Uterus (tissue), 4 donors: ENCODE data around the gene STT3B. TPM values are rescaled to one million over a fixed set of nuclear protein-coding genes. Genes with fewer than 3 reads are reported as not detected.

Source experiments
- DNase-seq, 2 donors: peaks; one replicate each; pipeline ENCODE4 v3.0.0-alpha.2; 2019 to 2020
- H3K27ac ChIP-seq, 2 donors: fragments of 200-600 bp; sonication (generic); 1 replicate in 1 of 2; 2 replicates in 1 of 2; pipeline ENCODE4 v1.5.1; 2016 to 2018
- H3K27me3 ChIP-seq, 2 donors: fragments of 200-600 bp; sonication (generic); one replicate each; pipeline ENCODE4 v1.5.1; 2018 to 2019; ENCODE audit warnings: control low read depth in 1 of 2
- H3K36me3 ChIP-seq, 2 donors: fragments of 200-600 bp; sonication (generic); one replicate each; pipeline ENCODE4 v1.5.1; 2019; ENCODE audit warnings: control low read depth in 1 of 2
- H3K4me1 ChIP-seq, 2 donors: fragments of 200-600 bp; sonication (generic); one replicate each; pipeline ENCODE4 v1.5.1; 2018 to 2019; ENCODE audit warnings: control low read depth in 1 of 2
- H3K4me3 ChIP-seq, 2 donors: fragments of 200-600 bp; sonication (generic); 1 replicate in 1 of 2; 2 replicates in 1 of 2; pipeline ENCODE4 v1.5.1; 2018 to 2019; ENCODE audit warnings: mild to moderate bottlenecking in 1 of 2
- H3K9me3 ChIP-seq, 2 donors: fragments of 200-600 bp; sonication (generic); one replicate each; pipeline ENCODE4 v1.5.1; 2019; ENCODE audit warnings: control low read depth in 1 of 2
- POLR2A ChIP-seq, 2 donors: fragments of 450-650 bp; IDR thresholded peaks; one replicate each; pipeline ENCODE4 v1.6.1; 2016; ENCODE audit warnings: antibody characterized with exemption in 2 of 2, mild to moderate bottlenecking in 1 of 2, moderate library complexity in 1 of 2
- intact Hi-C: fragments of 100-400 bp; cut with DNase I; formaldehyde crosslinking; loops from one replicate; pipeline ENCODE4 v1.15.1; 2023; ENCODE audit warnings: low total_unique reads
- total RNA-seq, 4 donors: library from RNA; depleted of rRNA in 3 of 4; stranded (reverse); fragments of >200 nt in 3 of 4; gene quantifications; one replicate each; pipeline versions ENCODE4 v1.1.0 to v1.2.4, GENCODE V29; 2014 to 2023
- TF ChIP-seq, protein P1 (sequence below), 4 experiments: fragments of 200-600 bp in 2 of 4; fragments of 450-650 bp in 2 of 4; sonication (generic) in 2 of 4; IDR thresholded peaks; one replicate each; pipeline ENCODE4 v1.5.1; 2016 to 2019; ENCODE audit warnings: antibody characterized with exemption in 4 of 4, mild to moderate bottlenecking in 2 of 4, moderate library complexity in 1 of 4
- donor health status: DM: yes; HTN: yes; CAD: no.

The STT3B gene
- total RNA-seq, result 100 to 1,000 TPM in 2 of 4 donors, 10 to 100 TPM in 2; 57.1 to 233 (median 96.0) TPM

DNA sequence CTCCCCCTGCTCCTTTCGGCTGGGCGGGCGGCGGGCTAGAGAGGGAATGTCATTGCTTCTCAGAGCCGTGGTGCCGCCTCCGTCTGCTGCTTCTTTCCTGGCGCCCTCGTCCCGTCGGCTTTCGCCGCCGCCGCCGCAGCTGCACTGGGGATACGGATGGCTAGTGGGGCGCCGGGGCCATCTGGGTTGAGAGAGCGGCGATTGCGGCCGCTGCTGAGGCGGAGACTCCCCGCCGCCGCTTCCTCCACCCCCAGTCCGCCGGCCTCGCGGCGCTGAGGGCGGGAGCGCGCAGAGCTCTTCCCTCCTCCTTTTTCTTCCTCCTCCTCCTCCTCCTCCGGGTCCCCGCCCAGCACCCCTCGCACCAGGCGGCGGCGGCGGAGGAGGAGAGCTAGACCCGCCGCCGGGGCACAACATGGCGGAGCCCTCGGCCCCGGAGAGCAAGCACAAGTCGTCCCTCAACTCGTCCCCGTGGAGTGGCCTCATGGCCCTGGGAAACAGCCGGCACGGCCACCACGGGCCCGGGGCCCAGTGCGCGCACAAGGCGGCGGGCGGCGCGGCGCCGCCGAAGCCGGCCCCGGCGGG lies at the start of gene STT3B:
Gene STT3B, plus strand, starts transcription at position 339 of the 582 bp plus-strand sequence. Its CDS starts 74 bp downstream, at position 413.
- no peaks in the 10 kb centered on the region for H3K36me3 ChIP-seq
- peaks cover 0 to 3% of the 10 kb centered on the region in 2 donors for H3K4me1 ChIP-seq
- no peaks in the 10 kb centered on the region for H3K27me3 ChIP-seq
- TF ChIP-seq, protein P1, sequence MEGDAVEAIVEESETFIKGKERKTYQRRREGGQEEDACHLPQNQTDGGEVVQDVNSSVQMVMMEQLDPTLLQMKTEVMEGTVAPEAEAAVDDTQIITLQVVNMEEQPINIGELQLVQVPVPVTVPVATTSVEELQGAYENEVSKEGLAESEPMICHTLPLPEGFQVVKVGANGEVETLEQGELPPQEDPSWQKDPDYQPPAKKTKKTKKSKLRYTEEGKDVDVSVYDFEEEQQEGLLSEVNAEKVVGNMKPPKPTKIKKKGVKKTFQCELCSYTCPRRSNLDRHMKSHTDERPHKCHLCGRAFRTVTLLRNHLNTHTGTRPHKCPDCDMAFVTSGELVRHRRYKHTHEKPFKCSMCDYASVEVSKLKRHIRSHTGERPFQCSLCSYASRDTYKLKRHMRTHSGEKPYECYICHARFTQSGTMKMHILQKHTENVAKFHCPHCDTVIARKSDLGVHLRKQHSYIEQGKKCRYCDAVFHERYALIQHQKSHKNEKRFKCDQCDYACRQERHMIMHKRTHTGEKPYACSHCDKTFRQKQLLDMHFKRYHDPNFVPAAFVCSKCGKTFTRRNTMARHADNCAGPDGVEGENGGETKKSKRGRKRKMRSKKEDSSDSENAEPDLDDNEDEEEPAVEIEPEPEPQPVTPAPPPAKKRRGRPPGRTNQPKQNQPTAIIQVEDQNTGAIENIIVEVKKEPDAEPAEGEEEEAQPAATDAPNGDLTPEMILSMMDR (IDR thresholded peaks at IDR 0.05), result no peak
- TF ChIP-seq POLR2A (IDR thresholded peaks at IDR 0.05), result peak; percentile 86 to 90
- H3K27ac ChIP-seq, result peak within 1 kb of the TSS; percentile 96 to 98
- intact Hi-C loops, result no loop called here
- H3K4me3 ChIP-seq, result peak within 1 kb of the TSS; percentile 80 to 100
- DNase-seq, result peak in 1 of 2 donors; percentile 68
- H3K9me3 ChIP-seq, result no peaks in the 10 kb centered on the region

- TF ChIP-seq POLR2A (IDR thresholded peaks at IDR 0.05), result no peak
- TF ChIP-seq, protein P1 (IDR thresholded peaks at IDR 0.05), result no peak
- H3K4me1 ChIP-seq, result no peaks in the 10 kb centered on the region
- H3K36me3 ChIP-seq, result no peaks in the 10 kb centered on the region
- H3K4me3 ChIP-seq, result no peak overlapping the region
- DNase-seq, result no peak
- no peaks in the 10 kb centered on the region for H3K27me3 ChIP-seq
- no peak overlapping the region for H3K27ac ChIP-seq
- no peaks in the 10 kb centered on the region for H3K9me3 ChIP-seq
- intact Hi-C loops, result no loop called here
These were observed 48.9 kb upstream of the STT3B start for GRCh38 chr3:31483776-31484175.

DNA sequence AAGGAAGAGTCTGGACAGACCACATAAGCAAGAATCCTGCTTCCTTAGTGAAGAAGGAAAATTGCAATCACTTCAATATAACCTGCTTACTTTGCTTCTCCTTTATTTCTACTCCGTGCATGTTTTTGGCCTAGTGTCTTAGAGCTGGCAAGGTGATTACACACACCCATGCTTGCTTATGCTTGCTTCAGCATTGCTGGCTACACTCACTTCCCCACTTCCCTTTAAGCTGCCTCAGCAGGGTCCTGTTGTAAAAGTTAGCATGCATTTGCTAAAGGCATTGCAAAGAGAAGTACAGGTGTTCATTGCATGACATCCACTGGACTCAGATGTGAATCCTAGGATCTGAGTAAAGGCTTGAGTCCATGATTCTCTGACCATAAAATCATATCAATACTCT lies 47.5 kb upstream of the STT3B start:
- no peak for TF ChIP-seq POLR2A (IDR thresholded peaks at IDR 0.05)
- TF ChIP-seq, protein P1 (IDR thresholded peaks at IDR 0.05), result no peak
- no peaks in the 10 kb centered on the region for H3K4me1 ChIP-seq
- DNase-seq, result no peak

DNA sequence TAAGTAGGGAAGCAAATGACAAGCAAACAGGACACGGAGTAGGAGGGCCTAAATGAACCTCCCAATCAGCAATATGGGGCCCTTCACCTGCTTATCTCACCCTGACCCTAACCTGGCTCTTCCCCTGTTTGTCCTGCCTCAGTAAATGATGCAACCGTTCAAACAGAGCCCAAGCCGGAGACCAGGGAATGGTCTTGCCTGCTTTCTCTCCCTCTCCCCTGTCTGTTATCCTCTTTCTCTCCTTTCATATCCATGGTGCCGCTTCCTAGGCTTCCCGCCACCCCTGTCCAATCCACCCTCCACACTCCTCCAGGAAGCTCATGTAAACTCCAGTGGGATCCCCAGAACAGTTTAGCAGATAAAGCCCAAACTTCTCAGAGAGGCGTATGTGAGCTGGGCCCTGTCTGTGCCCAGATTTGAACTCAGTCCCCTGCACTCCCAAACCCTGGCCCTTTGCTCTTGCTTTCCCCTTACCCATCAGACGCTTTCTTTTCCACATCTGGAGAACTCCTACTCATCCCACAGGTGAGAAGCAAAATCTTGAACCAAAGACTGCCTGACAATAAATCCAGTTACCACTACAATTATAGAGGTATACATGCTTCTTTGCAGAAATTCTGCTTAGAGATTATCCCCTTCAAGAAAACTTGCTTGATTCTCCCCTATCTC lies 45.7 kb upstream of the STT3B start:
- Histone ChIP-seq H3K9me3 (no peaks in the 10 kb centered on the region), H3K27ac (no peak overlapping the region), H3K4me1 (no peaks in the 10 kb centered on the region), H3K36me3 (no peaks in the 10 kb centered on the region), H3K27me3 (no peaks in the 10 kb centered on the region), H3K4me3 (no peak overlapping the region)
- no peak for DNase-seq
- TF ChIP-seq POLR2A (IDR thresholded peaks at IDR 0.05), result no peak
- TF ChIP-seq, protein P1 (IDR thresholded peaks at IDR 0.05), result no peak
- intact Hi-C loops, result no loop called here

More for the DNA sequence above, 47.5 kb upstream of the STT3B start:
- H3K36me3 ChIP-seq, result no peaks in the 10 kb centered on the region
- no peaks in the 10 kb centered on the region for H3K27me3 ChIP-seq
- no peaks in the 10 kb centered on the region for H3K9me3 ChIP-seq
- H3K27ac ChIP-seq, result no peak overlapping the region
- intact Hi-C loops, result no loop called here
- no peak overlapping the region for H3K4me3 ChIP-seq

- no peaks in the 10 kb centered on the region for H3K4me1 ChIP-seq
- intact Hi-C loops, result no loop called here
- TF ChIP-seq POLR2A (IDR thresholded peaks at IDR 0.05), result no peak
- TF ChIP-seq, protein P1 (IDR thresholded peaks at IDR 0.05), result no peak
- no peak overlapping the region for H3K27ac ChIP-seq
- DNase-seq, result no peak
- H3K9me3 ChIP-seq, result no peaks in the 10 kb centered on the region
- H3K27me3 ChIP-seq, result no peaks in the 10 kb centered on the region
- H3K4me3 ChIP-seq, result no peak overlapping the region
- no peaks in the 10 kb centered on the region for H3K36me3 ChIP-seq
These were observed 44.2 kb upstream of the STT3B start for GRCh38 chr3:31488475-31489017.
